Measurements from ENCODE around the gene BMPER.

GRCh38 chr7:34016876-34017275 lies 111.5 kb downstream of the BMPER start:
- no peak for TF ChIP-seq EZH2 (IDR thresholded peaks at IDR 0.05; ENCODE audit: insufficient read depth, poor library complexity, severe bottlenecking)
- no peak for TF ChIP-seq EZH2phosphoT487 (IDR thresholded peaks at IDR 0.05; ENCODE audit: insufficient read depth, low read depth)
